A549 (cell line): ENCODE data around the gene DNAJB7. TPM values are rescaled to one million over a fixed set of nuclear protein-coding genes. Genes with fewer than 3 reads are reported as not detected.
A peak's percentile ranks its signal among the peaks of the same experiment; 100 is the strongest.

Source experiments
- ATAC-seq, 2 experiments: fragments of 200-7000 bp in 1 of 2; fragments of >200 bp in 1 of 2; cut with Nextera tagmentation in 1 of 2; cut with Tn5 transposase in 1 of 2; 3 replicates each; pipeline versions ENCODE4 v1.8.0 to v1.9.1; 2018 to 2020; ENCODE audit warnings: mild to moderate bottlenecking in 1 of 2, moderate library complexity in 1 of 2
- CTCF ChIA-PET: fragments of 300-600 bp; sonication (Branson Sonifier 250); formaldehyde crosslinking; extraction: SDS; loops from one replicate; lab custom pipeline; 2021; ENCODE audit warnings: antibody characterized with exemption, inconsistent platforms; lab: Yijun Ruan, JAX
- POLR2A ChIA-PET: fragments of 350-600 bp; formaldehyde crosslinking; extraction: SDS; loops from one replicate; lab custom pipeline; 2021; ENCODE audit warnings: antibody characterized with exemption, inconsistent platforms; lab: Yijun Ruan, JAX
- DNase-seq, 2 experiments: peaks; one replicate each; pipeline versions ENCODE4 v3.0.0 to v3.0.0-alpha.2; 2011 to 2016; ENCODE audit warnings: low read depth in 1 of 2, low spot score in 1 of 2
- FAIRE-seq: peaks from 2 replicates; lab custom pipeline; 2011; peaks lifted over from hg19 to GRCh38; lab: Jason Lieb, UNC
- H3K27ac ChIP-seq, 2 experiments: fragments of >200 bp; sonication (Bioruptor Twin); formaldehyde crosslinking; 3 replicates each; pipeline ENCODE4 v1.5.1; 2016 to 2017
- H3K4me1 ChIP-seq: fragments of >200 bp; sonication (Bioruptor Twin); formaldehyde crosslinking; 3 replicates; pipeline ENCODE4 v1.6.1; 2016
- H3K4me2 ChIP-seq: fragments of >200 bp; sonication (Bioruptor Twin); formaldehyde crosslinking; 3 replicates; pipeline ENCODE4 v1.6.1; 2016
- H3K4me3 ChIP-seq: fragments of >200 bp; sonication (Bioruptor Twin); formaldehyde crosslinking; 3 replicates; pipeline ENCODE4 v1.5.1; 2016
- H3K9me3 ChIP-seq: fragments of >200 bp; sonication (Bioruptor Twin); formaldehyde crosslinking; 3 replicates; pipeline ENCODE4 v1.6.1; 2016
- CBX2 ChIP-seq: fragments of 200-600 bp; sonication (generic); IDR thresholded peaks from 2 replicates; pipeline ENCODE4 v1.6.1; 2016; ENCODE audit warnings: low read depth, mild to moderate bottlenecking, borderline replicate concordance
- CEBPB ChIP-seq, 2 experiments: fragments of >200 bp in 1 of 2; sonication (Bioruptor Twin) in 1 of 2; formaldehyde crosslinking in 1 of 2; IDR thresholded peaks; 2 replicates each; pipeline ENCODE4 v1.6.1; 2012 to 2016
- ELK1 ChIP-seq: fragments of 150-350 bp; IDR thresholded peaks from 2 replicates; pipeline ENCODE4 v1.6.1; 2014; ENCODE audit warnings: low read depth, mild to moderate bottlenecking, low read length
- FOSL2 ChIP-seq, 2 experiments: fragments of 450-650 bp in 1 of 2; fragments of >200 bp in 1 of 2; sonication (Bioruptor Twin) in 1 of 2; formaldehyde crosslinking; IDR thresholded peaks; 2 replicates each; pipeline versions ENCODE4 v1.5.0 to v1.6.1; 2016 to 2020; ENCODE audit warnings: mild to moderate bottlenecking in 1 of 2, moderate library complexity in 1 of 2
- GATA3 ChIP-seq: IDR thresholded peaks from 2 replicates; pipeline ENCODE4 v1.6.1; 2012; ENCODE audit warnings: borderline replicate concordance
- HES2 ChIP-seq: fragments of >200 bp; sonication (Bioruptor Twin); formaldehyde crosslinking; IDR thresholded peaks from 2 replicates; pipeline ENCODE4 v1.6.1; 2016
- HEYL ChIP-seq: fragments of 250-450 bp; sonication (Bioruptor Pico); IDR thresholded peaks from 2 replicates; pipeline ENCODE4 v1.8.0; 2021; ENCODE audit warnings: mild to moderate bottlenecking, moderate library complexity
- HOXA7 ChIP-seq: fragments of 250-450 bp; sonication (Bioruptor Pico); IDR thresholded peaks from 2 replicates; pipeline ENCODE4 v1.5.0; 2020; ENCODE audit warnings: mild to moderate bottlenecking, moderate library complexity
- HOXB13 ChIP-seq: fragments of 250-450 bp; sonication (Bioruptor Pico); IDR thresholded peaks from 2 replicates; pipeline ENCODE4 v1.5.0; 2020; ENCODE audit warnings: low read depth, mild to moderate bottlenecking, moderate library complexity
- JUN ChIP-seq, 2 experiments: fragments of >200 bp; sonication (Bioruptor Twin); formaldehyde crosslinking; IDR thresholded peaks; 2 replicates in 1 of 2; 3 replicates in 1 of 2; pipeline ENCODE4 v1.6.1; 2016 to 2017
- MAFK ChIP-seq: fragments of 450-650 bp; IDR thresholded peaks from 2 replicates; pipeline ENCODE4 v1.6.1; 2014; ENCODE audit not compliant: partially characterized antibody
- MAZ ChIP-seq: fragments of 150-350 bp; IDR thresholded peaks from 2 replicates; pipeline ENCODE4 v1.6.1; 2014; ENCODE audit warnings: antibody characterized with exemption, low read depth, low read length, borderline replicate concordance
- MYC ChIP-seq: IDR thresholded peaks from 2 replicates; pipeline ENCODE4 v1.6.1; 2012; ENCODE audit warnings: mild to moderate bottlenecking, inconsistent platforms, low read length, improper control_type of control experiment, borderline replicate concordance
- NPAS2 ChIP-seq: fragments of 250-450 bp; sonication (Bioruptor Pico); IDR thresholded peaks from 2 replicates; pipeline ENCODE4 v1.8.0; 2022; ENCODE audit warnings: mild to moderate bottlenecking, moderate library complexity, borderline replicate concordance
- PHF8 ChIP-seq: fragments of 200-600 bp; sonication (generic); IDR thresholded peaks from 2 replicates; pipeline ENCODE4 v1.6.1; 2016; ENCODE audit warnings: low read depth, mild to moderate bottlenecking, antibody characterized with exemption, moderate library complexity, borderline replicate concordance
- RAD21 ChIP-seq, 2 experiments: fragments of >200 bp in 1 of 2; sonication (Bioruptor Twin) in 1 of 2; formaldehyde crosslinking in 1 of 2; IDR thresholded peaks in 1 of 2; conservative IDR thresholded peaks in 1 of 2; 2 replicates in 1 of 2; 3 replicates in 1 of 2; pipeline ENCODE4 v1.6.1; 2012 to 2018; ENCODE audit warnings: inconsistent platforms in 1 of 2
- RARB ChIP-seq: fragments of 250-450 bp; sonication (Bioruptor Pico); IDR thresholded peaks from 2 replicates; pipeline ENCODE4 v1.8.0; 2021; ENCODE audit warnings: mild to moderate bottlenecking, moderate library complexity
- REST ChIP-seq: fragments of 200-600 bp; sonication (generic); IDR thresholded peaks from 2 replicates; pipeline ENCODE4 v1.6.1; 2016; ENCODE audit warnings: antibody characterized with exemption, mild to moderate bottlenecking, moderate library complexity
- RFX5 ChIP-seq: fragments of 450-650 bp; IDR thresholded peaks from 2 replicates; pipeline ENCODE4 v1.7.1; 2014; ENCODE audit warnings: antibody characterized with exemption, mild to moderate bottlenecking, moderate library complexity
- RNF2 ChIP-seq: fragments of 200-600 bp; sonication (generic); IDR thresholded peaks from 2 replicates; pipeline ENCODE4 v1.6.1; 2016; ENCODE audit warnings: low read depth, mild to moderate bottlenecking, antibody characterized with exemption, moderate library complexity, borderline replicate concordance
- SMC3 ChIP-seq: fragments of >200 bp; sonication (Bioruptor Twin); formaldehyde crosslinking; IDR thresholded peaks from 3 replicates; pipeline ENCODE4 v1.6.1; 2018; ENCODE audit warnings: inconsistent platforms
- SREBF2 ChIP-seq: fragments of 450-650 bp; IDR thresholded peaks from 2 replicates; pipeline ENCODE4 v1.6.1; 2014; ENCODE audit warnings: mild to moderate bottlenecking, moderate library complexity
- WGBS: methylation state at CpG from one replicate; pipeline ENCODE4 v1.1.6; 2017; ENCODE audit errors: missing lambda C conversion rate; 5-methylcytosine and 5-hydroxymethylcytosine counted together
- polyA plus RNA-seq, 4 experiments: library from polyadenylated mRNA; depleted of rRNA in 3 of 4; stranded (reverse); fragments of >200 nt; fragmentation: RNase III in 1 of 4; extraction: RNeasy Plus Mini Kit Qiagen cat#74134 plus additional on column Dnase treatment in 1 of 4; gene quantifications; 2 replicates in 3 of 4; 3 replicates in 1 of 4; pipeline ENCODE4 v1.2.3, GENCODE V29; 2011 to 2017
- TF ChIP-seq, protein P1 (sequence below): fragments of >200 bp; sonication (Bioruptor Twin); formaldehyde crosslinking; IDR thresholded peaks from 3 replicates; pipeline ENCODE4 v1.5.1; 2016
- TF ChIP-seq, protein P2 (sequence below): fragments of 250-450 bp; sonication (Bioruptor Pico); IDR thresholded peaks from 2 replicates; pipeline ENCODE4 v1.5.0; 2021; ENCODE audit warnings: mild to moderate bottlenecking, moderate library complexity, borderline replicate concordance
- TF ChIP-seq, protein P3 (sequence below): IDR thresholded peaks from 2 replicates; pipeline ENCODE4 v1.6.1; 2012

DNAJB7 gene
- polyA plus RNA-seq, 2 of the 4 experiments (the other 2 are of a cell fraction): not detected

- POLR2A ChIA-PET: interaction anchor here (0.7 to 1.0 kb wide), 3 partner anchors 42 to 854 kb away, joined by 3 to 4 read pairs (median 3); partner anchors contain the start of genes ST13 and XPNPEP3
- Histone ChIP-seq H3K4me2 (peak overlapping the region; percentile 34), H3K4me1 (peaks cover 4% of the 10 kb centered on the region; the same call in 1 of the 3 replicates), H3K4me3 (no peak overlapping the region), H3K9me3 (no peaks in the 10 kb centered on the region), H3K27ac (peak overlapping the region; percentile 1 to 57; a peak in 3 of 6 replicates)
- CTCF ChIA-PET: interaction anchor here (0.5 to 1.8 kb wide), 23 partner anchors 8 to 870 kb away, joined by 3 to 7 read pairs (median 3); partner anchors contain the start of genes ST13 and XPNPEP3
- FAIRE-seq (no peak), ATAC-seq (peak; percentile 54 to 75; a peak in 4 of 6 replicates), DNase-seq (peak; percentile 10 to 49)
- TF ChIP-seq, protein P1, sequence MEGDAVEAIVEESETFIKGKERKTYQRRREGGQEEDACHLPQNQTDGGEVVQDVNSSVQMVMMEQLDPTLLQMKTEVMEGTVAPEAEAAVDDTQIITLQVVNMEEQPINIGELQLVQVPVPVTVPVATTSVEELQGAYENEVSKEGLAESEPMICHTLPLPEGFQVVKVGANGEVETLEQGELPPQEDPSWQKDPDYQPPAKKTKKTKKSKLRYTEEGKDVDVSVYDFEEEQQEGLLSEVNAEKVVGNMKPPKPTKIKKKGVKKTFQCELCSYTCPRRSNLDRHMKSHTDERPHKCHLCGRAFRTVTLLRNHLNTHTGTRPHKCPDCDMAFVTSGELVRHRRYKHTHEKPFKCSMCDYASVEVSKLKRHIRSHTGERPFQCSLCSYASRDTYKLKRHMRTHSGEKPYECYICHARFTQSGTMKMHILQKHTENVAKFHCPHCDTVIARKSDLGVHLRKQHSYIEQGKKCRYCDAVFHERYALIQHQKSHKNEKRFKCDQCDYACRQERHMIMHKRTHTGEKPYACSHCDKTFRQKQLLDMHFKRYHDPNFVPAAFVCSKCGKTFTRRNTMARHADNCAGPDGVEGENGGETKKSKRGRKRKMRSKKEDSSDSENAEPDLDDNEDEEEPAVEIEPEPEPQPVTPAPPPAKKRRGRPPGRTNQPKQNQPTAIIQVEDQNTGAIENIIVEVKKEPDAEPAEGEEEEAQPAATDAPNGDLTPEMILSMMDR: peak; percentile 60
- TF ChIP-seq RAD21 (conservative IDR thresholded peaks at IDR 0.05 in 1 of 2, IDR thresholded peaks at IDR 0.05 in 1 of 2): peak; percentile 72 to 74
- no peak for TF ChIP-seq NPAS2
- TF ChIP-seq HES2: no peak
- TF ChIP-seq SMC3: peak; percentile 28; the same call in 2 of the 3 replicates
- peak; percentile 99 for TF ChIP-seq MAFK
- TF ChIP-seq FOSL2 (IDR thresholded peaks at IDR 0.05): no peak
- 0 out of 2 replicates have a peak, but pooled peaks have one; percentile 20 for TF ChIP-seq FOSL2 (CRISPR knock-in tag; IDR thresholded peaks at IDR 0.05)
- TF ChIP-seq, protein P2, sequence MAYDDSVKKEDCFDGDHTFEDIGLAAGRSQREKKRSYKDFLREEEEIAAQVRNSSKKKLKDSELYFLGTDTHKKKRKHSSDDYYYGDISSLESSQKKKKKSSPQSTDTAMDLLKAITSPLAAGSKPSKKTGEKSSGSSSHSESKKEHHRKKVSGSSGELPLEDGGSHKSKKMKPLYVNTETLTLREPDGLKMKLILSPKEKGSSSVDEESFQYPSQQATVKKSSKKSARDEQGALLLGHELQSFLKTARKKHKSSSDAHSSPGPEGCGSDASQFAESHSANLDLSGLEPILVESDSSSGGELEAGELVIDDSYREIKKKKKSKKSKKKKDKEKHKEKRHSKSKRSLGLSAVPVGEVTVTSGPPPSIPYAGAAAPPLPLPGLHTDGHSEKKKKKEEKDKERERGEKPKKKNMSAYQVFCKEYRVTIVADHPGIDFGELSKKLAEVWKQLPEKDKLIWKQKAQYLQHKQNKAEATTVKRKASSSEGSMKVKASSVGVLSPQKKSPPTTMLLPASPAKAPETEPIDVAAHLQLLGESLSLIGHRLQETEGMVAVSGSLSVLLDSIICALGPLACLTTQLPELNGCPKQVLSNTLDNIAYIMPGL: no peak
- no peak for TF ChIP-seq HOXB13 (CRISPR knock-in tag)
- TF ChIP-seq, protein P3, sequence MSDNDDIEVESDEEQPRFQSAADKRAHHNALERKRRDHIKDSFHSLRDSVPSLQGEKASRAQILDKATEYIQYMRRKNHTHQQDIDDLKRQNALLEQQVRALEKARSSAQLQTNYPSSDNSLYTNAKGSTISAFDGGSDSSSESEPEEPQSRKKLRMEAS: no peak
- no peak for TF ChIP-seq RNF2
- TF ChIP-seq MYC: no peak
- TF ChIP-seq RFX5: no peak
- no peak for TF ChIP-seq ELK1
- 42% methylated on average over 3 of the region's 3 CpGs for WGBS
Measured at GRCh38 chr22:40898850-40899357, 37.0 kb upstream of the DNAJB7 start.

DNA sequence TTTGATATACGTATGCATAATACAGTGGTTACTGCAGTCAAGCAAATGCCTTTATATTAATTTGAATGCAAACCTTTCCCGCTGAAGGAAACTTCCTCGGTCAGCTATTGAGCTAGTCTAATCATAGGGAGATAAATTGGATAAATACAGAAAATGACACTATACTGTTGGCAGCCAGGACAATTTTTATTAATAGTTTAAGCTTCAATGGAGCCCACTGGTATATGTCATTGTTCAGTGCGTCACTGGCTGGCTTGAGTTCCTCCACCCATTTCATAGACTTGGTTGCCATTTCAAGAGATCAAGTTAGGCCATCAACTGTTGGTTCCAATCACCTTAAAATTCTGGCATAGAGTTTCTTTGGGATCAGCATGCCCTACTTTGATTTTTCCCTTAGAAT lies 32.5 kb upstream of the DNAJB7 start:
- Histone ChIP-seq H3K4me3 (no peak overlapping the region), H3K4me2 (no peak overlapping the region), H3K9me3 (no peaks in the 10 kb centered on the region), H3K27ac (no peak overlapping the region), H3K4me1 (peaks cover 4% of the 10 kb centered on the region; the same call in 1 of the 3 replicates)
- ATAC-seq: no peak
- no peak for DNase-seq
- 95% methylated on average over 4 of the region's 4 CpGs for WGBS
- POLR2A ChIA-PET: no interaction called here
- no peak for FAIRE-seq
- CTCF ChIA-PET: interaction anchor here (1.1 kb wide), 1 partner anchor 211 kb away, joined by 4 read pairs; no protein-coding TSS in a partner anchor
- TF ChIP-seq FOSL2 (IDR thresholded peaks at IDR 0.05): no peak
- no peak for TF ChIP-seq FOSL2 (CRISPR knock-in tag; IDR thresholded peaks at IDR 0.05)
- TF ChIP-seq HOXA7: no peak
- no peak for TF ChIP-seq PHF8
- TF ChIP-seq RARB (CRISPR knock-in tag): no peak
- TF ChIP-seq GATA3: no peak
- no peak for TF ChIP-seq JUN (IDR thresholded peaks at IDR 0.05)
- no peak for TF ChIP-seq REST
- no peak for TF ChIP-seq HEYL
- no peak for TF ChIP-seq CBX2
- no peak for TF ChIP-seq CEBPB (IDR thresholded peaks at IDR 0.05)
- TF ChIP-seq MAFK: no peak
- TF ChIP-seq MAZ: no peak
- no peak for TF ChIP-seq MYC
- TF ChIP-seq SREBF2: no peak
